Ovary (tissue), 9 donors: ENCODE results near the gene COMMD6. TPM values are rescaled to one million over a fixed set of nuclear protein-coding genes. Genes with fewer than 3 reads are reported as not detected.
"Not testable (repeated sequence)": the region's sequence is repeated elsewhere in the genome, so short reads cannot be mapped to it uniquely, and the experiment has no call there.

Experiments used
- DNase-seq, 5 donors: peaks; one replicate each; pipeline ENCODE4 v3.0.0-alpha.2; 2019 to 2020
- H3K27ac ChIP-seq, 2 donors: fragments of 200-600 bp; one replicate each; pipeline versions ENCODE4 v1.5.1 to v1.8.0; 2019 to 2022
- H3K27me3 ChIP-seq: fragments of 200-600 bp; one replicate; pipeline ENCODE4 v1.8.0; 2022
- H3K36me3 ChIP-seq: fragments of 200-600 bp; sonication (generic); one replicate; pipeline ENCODE4 v1.5.1; 2019
- H3K4me1 ChIP-seq: one replicate; pipeline ENCODE4 v1.8.1; 2013; ENCODE audit warnings: mild to moderate bottlenecking, moderate library complexity; ENCODE audit not compliant: insufficient read depth
- H3K4me3 ChIP-seq: fragments of 200-600 bp; sonication (generic); one replicate; pipeline ENCODE4 v1.5.1; 2017
- H3K9me3 ChIP-seq, 2 donors: fragments of 200-600 bp in 1 of 2; sonication (generic) in 1 of 2; one replicate each; pipeline versions ENCODE4 v1.5.1 to v1.8.1; 2013 to 2019; ENCODE audit warnings: mild to moderate bottlenecking in 1 of 2, moderate library complexity in 1 of 2
- CTCF ChIP-seq, 3 donors: fragments of 450-650 bp in 2 of 3; fragments of 200-600 bp in 1 of 3; IDR thresholded peaks; one replicate each; pipeline versions ENCODE4 v1.5.1 to v1.8.0; 2016 to 2022; ENCODE audit warnings: antibody characterized with exemption in 3 of 3, mild to moderate bottlenecking in 1 of 3
- EP300 ChIP-seq: sonication (generic); formaldehyde crosslinking; IDR thresholded peaks from one replicate; pipeline ENCODE4 v1.6.1; 2017; ENCODE audit warnings: antibody characterized with exemption
- POLR2A ChIP-seq: fragments of 450-650 bp; IDR thresholded peaks from one replicate; pipeline ENCODE4 v1.6.1; 2017; ENCODE audit warnings: antibody characterized with exemption, mild to moderate bottlenecking, moderate library complexity
- WGBS, 3 donors: extraction: QIAGEN DNeasy Blood & Tissue Kit in 1 of 3; methylation state at CpG; one replicate each; pipeline versions ENCODE4 v1.1.5 to v1.1.7; 2013 to 2017; 5-methylcytosine and 5-hydroxymethylcytosine counted together
- intact Hi-C, 4 donors: fragments of 100-400 bp; cut with DNase I; formaldehyde crosslinking; loops; one replicate each; pipeline versions ENCODE4 v1.11.0 to v1.15.1; 2022 to 2023
- polyA plus RNA-seq, 2 donors: library from polyadenylated mRNA; stranded (reverse); fragments of 200-250 nt in 1 of 2; fragments of 350-450 nt in 1 of 2; fragmentation: Illumina TruSeq in 1 of 2; extraction: RNeasy Lipid Tissue Mini Kit (QIAGEN cat#74804) in 1 of 2; gene quantifications; one replicate each; pipeline ENCODE4 v1.2.3, GENCODE V29; 2013 to 2014
- total RNA-seq, 7 donors: library from RNA; depleted of rRNA in 2 of 7; stranded (reverse); fragments of >200 nt in 2 of 7; fragmentation: NEBNext Ultra II Directional in 3 of 7; extraction: Animal tissue kit (Norgen Biotek cat#: 25700) in 3 of 7; gene quantifications; one replicate each; pipeline versions ENCODE4 v1.1.0 to v1.2.4, GENCODE V29; 2016 to 2023
- donor health status: DM: no; HTN: no; CAD: no; lungs with moderate emphysema.
- donor health status: DM: no; HTN: no; CAD: no.
- donor health status: Bipolar disorder and iron deficiency.
- donor health status: DM: yes; HTN: yes; CAD: no.
- donor health status: DM: no; HTN: no; CAD: no.
- donor health status: DM: yes; HTN: yes; CAD: no.

COMMD6 gene
- total and polyA plus RNA-seq, 9 donors: 240 to 373 (median 299) TPM

DNA sequence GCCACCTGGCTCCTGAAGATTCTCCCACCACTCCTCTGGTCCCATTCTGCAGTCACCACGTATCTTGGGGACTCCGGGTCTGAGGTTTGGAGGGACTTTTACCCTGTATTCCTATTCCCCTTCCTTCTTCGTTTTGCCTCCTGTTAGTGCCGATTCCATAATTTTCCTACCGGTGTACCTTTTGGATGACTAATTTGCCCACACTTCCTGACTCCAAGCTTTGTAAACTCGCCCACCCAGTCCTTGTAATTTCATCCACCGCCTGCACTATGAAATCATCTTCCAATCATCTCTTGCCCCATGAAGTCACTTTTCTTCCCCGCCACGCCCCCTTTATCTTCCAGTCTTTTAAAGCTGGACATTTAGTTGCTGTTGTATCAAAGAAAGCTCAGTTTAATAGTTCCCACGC is 12.5 kb upstream of the COMMD6 start:
- H3K27ac ChIP-seq: no peak overlapping the region

DNA sequence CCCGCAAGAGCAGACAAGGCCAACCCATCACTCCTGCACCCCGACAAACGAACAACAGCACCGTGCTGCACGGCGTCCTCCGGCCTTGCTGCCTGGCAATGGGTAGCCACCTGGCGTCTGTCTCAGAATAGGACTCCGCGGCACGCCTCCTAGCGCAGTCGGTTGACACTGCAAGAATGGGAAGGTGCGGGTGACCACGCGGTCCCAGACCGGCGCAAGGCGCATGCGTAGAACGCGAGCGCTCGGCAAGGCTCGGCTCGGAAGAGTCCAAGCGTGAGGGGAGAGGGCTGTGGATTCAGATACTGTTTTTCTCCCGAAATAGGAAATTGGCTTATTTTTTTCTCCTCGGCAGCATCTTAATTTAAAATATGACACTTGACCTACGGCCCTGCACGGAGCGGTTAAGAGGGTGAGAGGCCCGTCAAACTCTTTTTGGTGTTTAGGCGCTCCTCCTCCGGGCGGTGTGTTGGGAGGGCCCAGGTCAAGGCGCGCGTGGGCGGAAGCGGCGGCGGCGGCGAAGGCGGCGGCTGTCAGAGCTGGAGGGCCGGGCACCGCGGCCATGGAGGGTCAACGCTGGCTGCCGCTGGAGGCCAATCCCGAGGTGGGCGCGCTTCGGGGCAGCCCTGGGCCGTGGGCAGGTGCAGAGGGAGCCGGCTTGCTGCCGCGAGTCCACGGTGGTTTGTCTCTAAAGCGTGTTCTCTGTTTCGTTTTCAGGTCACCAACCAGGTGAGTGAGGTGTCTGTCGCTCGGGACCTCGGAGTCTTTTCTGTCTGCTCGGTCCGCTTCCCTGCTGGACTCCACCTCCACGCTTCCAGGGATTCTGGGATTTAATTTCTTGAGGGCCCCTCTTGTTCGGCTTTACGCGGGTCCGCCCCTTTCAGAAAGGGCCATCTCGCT is 11.9 kb upstream of the COMMD6 start, which contains the start of gene UCHL3:
Gene UCHL3 (plus strand): TSS at position 530 of the 897 bp plus-strand sequence. CDS start 30 bp downstream, at position 560.
- Histone ChIP-seq H3K4me3 (peak within 1 kb of the TSS; percentile 79), H3K36me3 (no peaks in the 10 kb centered on the region), H3K27me3 (no peaks in the 10 kb centered on the region), H3K4me1 (peaks cover 3% of the 10 kb centered on the region), H3K9me3 (no peaks in the 10 kb centered on the region), H3K27ac (peak within 1 kb of the TSS in 1 of 2 donors; percentile 82)
- intact Hi-C loops: loop anchor here in 3 of 4 donors (5.0 to 10.0 kb wide), 3 partner anchors 65 to 185 kb away; partner anchors contain the start of gene TBC1D4 (in 3 of the 3)
- 0 to 2% (median 1%) methylated on average over 69 to 74 of the region's 74 CpGs for WGBS, 3 donors
- TF ChIP-seq CTCF (IDR thresholded peaks at IDR 0.05) (peak; percentile 64 to 94 (median 90)), EP300 (no peak)
- DNase-seq: peak; percentile 95 to 98 (median 97)

More for the DNA sequence above, 12.5 kb upstream of the COMMD6 start:
- Histone ChIP-seq H3K4me3 (peak overlapping the region; percentile 79), H3K4me1 (peaks cover 3% of the 10 kb centered on the region), H3K27me3 (no peaks in the 10 kb centered on the region), H3K9me3 (no peaks in the 10 kb centered on the region), H3K36me3 (no peaks in the 10 kb centered on the region)
- 1 to 2% (median 1%) methylated on average over 10 of the region's 10 CpGs for WGBS, 3 donors
- intact Hi-C loops: loop anchor here in 1 of 4 donors (5.0 kb wide), 1 partner anchor 178 kb away; no protein-coding TSS in a partner anchor
- DNase-seq: no peak
- TF ChIP-seq CTCF (IDR thresholded peaks at IDR 0.05) (no peak), POLR2A (no peak), EP300 (no peak)

DNA sequence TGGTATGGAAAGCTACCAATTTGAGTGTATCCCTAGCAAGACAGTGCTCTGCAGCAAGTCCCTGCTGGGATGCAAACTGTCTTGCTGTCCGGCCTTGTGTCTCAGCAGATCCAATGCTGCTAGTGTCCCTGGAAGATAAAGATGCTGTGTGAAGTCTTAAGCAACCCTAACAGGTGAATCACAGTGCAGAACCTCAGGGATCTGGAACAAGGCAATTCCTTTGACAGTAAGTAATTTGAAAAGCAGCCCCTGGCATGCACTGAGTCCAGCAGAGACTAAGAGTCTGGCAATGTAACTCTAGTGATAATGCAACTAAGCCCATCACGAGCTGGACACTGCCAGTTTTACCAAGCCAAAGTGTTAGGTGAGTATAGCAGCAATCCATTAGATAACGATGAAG is 10.3 kb upstream of the COMMD6 start:
- no peak overlapping the region for H3K4me3 ChIP-seq
- no peaks in the 10 kb centered on the region for H3K36me3 ChIP-seq
- H3K27me3 ChIP-seq: no peaks in the 10 kb centered on the region
- WGBS, 3 donors: 79 to 86% (median 84%) methylated on average over 3 of the region's 3 CpGs
- no peak for DNase-seq
- intact Hi-C loops: loop anchor here in 3 of 4 donors (10.0 kb wide), 2 partner anchors 63 to 183 kb away; partner anchors contain the start of gene TBC1D4 (in 3 of the 3)
- H3K4me1 ChIP-seq: peaks cover 3% of the 10 kb centered on the region
- H3K9me3 ChIP-seq: no peaks in the 10 kb centered on the region
- no peak overlapping the region for H3K27ac ChIP-seq
- TF ChIP-seq CTCF (IDR thresholded peaks at IDR 0.05): no peak
- no peak for TF ChIP-seq EP300
- TF ChIP-seq POLR2A: no peak

DNA sequence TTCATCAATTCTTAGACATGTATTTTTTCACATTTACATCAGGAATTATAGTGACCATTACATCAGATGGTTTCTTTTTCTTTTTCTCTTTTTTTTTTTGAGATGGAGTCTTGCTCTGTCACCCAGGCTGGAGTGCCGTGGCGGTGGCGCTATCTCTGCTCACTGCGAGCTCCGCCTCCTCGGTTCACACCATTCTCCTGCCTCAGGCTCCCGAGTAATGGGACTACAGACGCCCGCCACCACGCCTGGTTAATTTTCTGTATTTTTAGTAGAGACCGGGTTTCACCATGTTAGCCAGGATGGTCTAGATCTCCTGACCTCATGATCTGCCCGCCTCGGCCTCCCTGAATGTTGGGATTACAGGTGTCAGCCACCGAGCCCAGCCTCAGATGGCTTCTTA is 7.7 kb upstream of the COMMD6 start:
- intact Hi-C loops: loop anchor here in 3 of 4 donors (10.0 kb wide), 2 partner anchors 61 to 181 kb away; partner anchors contain the start of gene TBC1D4 (in 3 of the 3)
- not testable (repeated sequence) for DNase-seq, H3K27me3 ChIP-seq, H3K27ac ChIP-seq, H3K9me3 ChIP-seq, H3K4me3 ChIP-seq, H3K4me1 ChIP-seq, H3K36me3 ChIP-seq
- WGBS, 3 donors: 88 to 92% (median 89%) methylated on average over 14 of the region's 14 CpGs
